Neural cell (in vitro differentiated cells): ENCODE data around the gene MT3.
"Not testable (repeated sequence)": the region's sequence is repeated elsewhere in the genome, so short reads cannot be mapped to it uniquely, and the experiment has no call there.

Experiments used
- EP300 ChIP-seq: fragments of 450-650 bp; conservative IDR thresholded peaks from 2 replicates; pipeline ENCODE4 v1.6.1; 2014; ENCODE audit warnings: antibody characterized with exemption, mild to moderate bottlenecking, moderate library complexity; ENCODE audit not compliant: poor library complexity, severe bottlenecking
- EZH2 ChIP-seq: fragments of 200-600, 300-800 bp; shearing (Covaris generic), sonication (generic); IDR thresholded peaks from 2 replicates; pipeline ENCODE4 v1.6.1; 2014; ENCODE audit warnings: antibody characterized with exemption, low read length, borderline replicate concordance, mild to moderate bottlenecking; ENCODE audit not compliant: insufficient read depth, poor library complexity, severe bottlenecking
- MXI1 ChIP-seq: fragments of 450-650 bp; conservative IDR thresholded peaks from 2 replicates; pipeline ENCODE4 v1.6.1; 2014; ENCODE audit warnings: antibody characterized with exemption, mild to moderate bottlenecking; ENCODE audit not compliant: poor library complexity, severe bottlenecking
- POLR2AphosphoS5 ChIP-seq: IDR thresholded peaks from 2 replicates; pipeline ENCODE4 v1.6.1; 2012
- TAF1 ChIP-seq: IDR thresholded peaks from 2 replicates; pipeline ENCODE4 v1.6.1; 2012; ENCODE audit warnings: low read depth
- TF ChIP-seq, protein P1 (sequence below): fragments of 450-650 bp; IDR thresholded peaks from 2 replicates; pipeline ENCODE4 v1.5.1; 2014; ENCODE audit warnings: antibody characterized with exemption, mild to moderate bottlenecking, moderate library complexity; ENCODE audit not compliant: poor library complexity, severe bottlenecking
- TF ChIP-seq, protein P2 (sequence below): IDR thresholded peaks from 2 replicates; pipeline ENCODE4 v1.6.1; 2012; ENCODE audit warnings: borderline replicate concordance

- not testable (repeated sequence) for TF ChIP-seq EP300, TAF1, POLR2AphosphoS5, MXI1, EZH2
- TF ChIP-seq, protein P1, sequence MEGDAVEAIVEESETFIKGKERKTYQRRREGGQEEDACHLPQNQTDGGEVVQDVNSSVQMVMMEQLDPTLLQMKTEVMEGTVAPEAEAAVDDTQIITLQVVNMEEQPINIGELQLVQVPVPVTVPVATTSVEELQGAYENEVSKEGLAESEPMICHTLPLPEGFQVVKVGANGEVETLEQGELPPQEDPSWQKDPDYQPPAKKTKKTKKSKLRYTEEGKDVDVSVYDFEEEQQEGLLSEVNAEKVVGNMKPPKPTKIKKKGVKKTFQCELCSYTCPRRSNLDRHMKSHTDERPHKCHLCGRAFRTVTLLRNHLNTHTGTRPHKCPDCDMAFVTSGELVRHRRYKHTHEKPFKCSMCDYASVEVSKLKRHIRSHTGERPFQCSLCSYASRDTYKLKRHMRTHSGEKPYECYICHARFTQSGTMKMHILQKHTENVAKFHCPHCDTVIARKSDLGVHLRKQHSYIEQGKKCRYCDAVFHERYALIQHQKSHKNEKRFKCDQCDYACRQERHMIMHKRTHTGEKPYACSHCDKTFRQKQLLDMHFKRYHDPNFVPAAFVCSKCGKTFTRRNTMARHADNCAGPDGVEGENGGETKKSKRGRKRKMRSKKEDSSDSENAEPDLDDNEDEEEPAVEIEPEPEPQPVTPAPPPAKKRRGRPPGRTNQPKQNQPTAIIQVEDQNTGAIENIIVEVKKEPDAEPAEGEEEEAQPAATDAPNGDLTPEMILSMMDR: not testable (repeated sequence)
- TF ChIP-seq, protein P2, sequence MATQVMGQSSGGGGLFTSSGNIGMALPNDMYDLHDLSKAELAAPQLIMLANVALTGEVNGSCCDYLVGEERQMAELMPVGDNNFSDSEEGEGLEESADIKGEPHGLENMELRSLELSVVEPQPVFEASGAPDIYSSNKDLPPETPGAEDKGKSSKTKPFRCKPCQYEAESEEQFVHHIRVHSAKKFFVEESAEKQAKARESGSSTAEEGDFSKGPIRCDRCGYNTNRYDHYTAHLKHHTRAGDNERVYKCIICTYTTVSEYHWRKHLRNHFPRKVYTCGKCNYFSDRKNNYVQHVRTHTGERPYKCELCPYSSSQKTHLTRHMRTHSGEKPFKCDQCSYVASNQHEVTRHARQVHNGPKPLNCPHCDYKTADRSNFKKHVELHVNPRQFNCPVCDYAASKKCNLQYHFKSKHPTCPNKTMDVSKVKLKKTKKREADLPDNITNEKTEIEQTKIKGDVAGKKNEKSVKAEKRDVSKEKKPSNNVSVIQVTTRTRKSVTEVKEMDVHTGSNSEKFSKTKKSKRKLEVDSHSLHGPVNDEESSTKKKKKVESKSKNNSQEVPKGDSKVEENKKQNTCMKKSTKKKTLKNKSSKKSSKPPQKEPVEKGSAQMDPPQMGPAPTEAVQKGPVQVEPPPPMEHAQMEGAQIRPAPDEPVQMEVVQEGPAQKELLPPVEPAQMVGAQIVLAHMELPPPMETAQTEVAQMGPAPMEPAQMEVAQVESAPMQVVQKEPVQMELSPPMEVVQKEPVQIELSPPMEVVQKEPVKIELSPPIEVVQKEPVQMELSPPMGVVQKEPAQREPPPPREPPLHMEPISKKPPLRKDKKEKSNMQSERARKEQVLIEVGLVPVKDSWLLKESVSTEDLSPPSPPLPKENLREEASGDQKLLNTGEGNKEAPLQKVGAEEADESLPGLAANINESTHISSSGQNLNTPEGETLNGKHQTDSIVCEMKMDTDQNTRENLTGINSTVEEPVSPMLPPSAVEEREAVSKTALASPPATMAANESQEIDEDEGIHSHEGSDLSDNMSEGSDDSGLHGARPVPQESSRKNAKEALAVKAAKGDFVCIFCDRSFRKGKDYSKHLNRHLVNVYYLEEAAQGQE: not testable (repeated sequence)
Measured at GRCh38 chr16:56621665-56622445, 32.5 kb downstream of the MT3 start.
